Measurements from ENCODE around the gene TACC2. TPM values are rescaled to one million over a fixed set of nuclear protein-coding genes. Genes with fewer than 3 reads are reported as not detected.

Gene TACC2
- total RNA-seq, 2 donors from 2014 or later, result 0.19 TPM; not detected in 1

- Mint-ChIP-seq H3K27me3 (ENCODE audit: low read depth) (peaks cover 20% of the 10 kb centered on the region), H3K36me3 (ENCODE audit: insufficient read depth in 2 of 2) (no peaks in the 10 kb centered on the region), H3K4me1 (ENCODE audit: low read depth) (no peaks in the 10 kb centered on the region), H3K4me3 (no peak overlapping the region), H3K27ac (no peak overlapping the region), H3K9me3 (no peaks in the 10 kb centered on the region)
- ATAC-seq (replicated peaks in 1 of 2), result no peak
- no peak for DNase-seq
Measured at GRCh38 chr10:122178655-122179054, 189.7 kb downstream of the TACC2 start.

DNA sequence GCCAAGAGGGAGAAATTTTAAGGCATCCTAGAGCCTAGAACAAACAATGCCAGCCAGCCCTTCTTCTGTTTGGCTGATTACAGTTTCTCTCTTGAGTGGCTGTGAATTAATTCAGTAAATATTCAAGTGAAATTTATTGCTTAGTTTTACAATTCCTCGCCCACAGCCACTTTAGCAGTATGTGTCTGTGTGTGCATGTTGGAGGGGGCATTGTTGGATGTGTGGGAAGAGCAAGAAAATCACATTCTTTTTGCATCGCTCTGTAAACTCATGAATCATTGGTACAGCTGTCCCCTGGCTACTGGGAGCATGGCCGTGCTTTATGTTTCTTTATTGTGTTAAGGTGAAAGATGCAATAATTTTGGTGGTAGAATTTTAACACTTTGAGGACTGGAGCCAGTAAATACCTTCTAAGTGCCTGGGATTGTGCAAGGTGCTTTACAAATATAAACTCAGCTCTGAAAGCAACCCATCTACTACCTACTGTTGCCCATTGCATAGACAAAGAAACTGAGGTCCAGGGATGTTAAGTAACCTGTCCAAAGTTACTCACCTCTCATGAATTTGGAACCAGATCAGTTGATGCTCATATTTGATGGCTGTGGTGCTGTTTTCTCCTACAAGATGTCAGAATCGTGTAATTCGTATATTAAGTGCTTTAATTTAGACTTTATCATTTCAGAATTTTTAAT, 192.2 kb downstream of the TACC2 start:
- Mint-ChIP-seq H3K4me1 (ENCODE audit: low read depth) (no peaks in the 10 kb centered on the region), H3K9me3 (no peaks in the 10 kb centered on the region), H3K4me3 (no peak overlapping the region), H3K27ac (no peak overlapping the region), H3K27me3 (ENCODE audit: low read depth) (peaks cover 20% of the 10 kb centered on the region), H3K36me3 (ENCODE audit: insufficient read depth in 2 of 2) (no peaks in the 10 kb centered on the region)
- ATAC-seq (replicated peaks in 1 of 2), result no peak
- no peak for DNase-seq

- Mint-ChIP-seq H3K27me3 (ENCODE audit: low read depth) (peaks cover 18% of the 10 kb centered on the region), H3K4me3 (no peak overlapping the region), H3K4me1 (ENCODE audit: low read depth) (no peaks in the 10 kb centered on the region), H3K36me3 (ENCODE audit: insufficient read depth in 2 of 2) (no peaks in the 10 kb centered on the region), H3K9me3 (no peaks in the 10 kb centered on the region), H3K27ac (no peak overlapping the region)
- ATAC-seq (replicated peaks in 1 of 2) (no peak), DNase-seq (no peak)
Measured at GRCh38 chr10:122181876-122182275, 192.9 kb downstream of the TACC2 start.

GRCh38 chr10:122182308-122182707, 193.3 kb downstream of the TACC2 start:
- Mint-ChIP-seq H3K27ac (no peak overlapping the region), H3K4me1 (ENCODE audit: low read depth) (no peaks in the 10 kb centered on the region), H3K9me3 (no peaks in the 10 kb centered on the region), H3K36me3 (ENCODE audit: insufficient read depth in 2 of 2) (no peaks in the 10 kb centered on the region), H3K27me3 (ENCODE audit: low read depth) (peaks cover 14% of the 10 kb centered on the region), H3K4me3 (no peak overlapping the region)
- ATAC-seq (replicated peaks in 1 of 2), result no peak
- no peak for DNase-seq

- no peaks in the 10 kb centered on the region for H3K9me3 Mint-ChIP-seq
- no peak overlapping the region for H3K4me3 Mint-ChIP-seq
- H3K27me3 Mint-ChIP-seq (ENCODE audit: low read depth), result peaks cover 10% of the 10 kb centered on the region
- ATAC-seq (replicated peaks in 1 of 2), result no peak
- no peaks in the 10 kb centered on the region for H3K36me3 Mint-ChIP-seq (ENCODE audit: insufficient read depth in 2 of 2)
- no peaks in the 10 kb centered on the region for H3K4me1 Mint-ChIP-seq (ENCODE audit: low read depth)
- no peak for DNase-seq
- H3K27ac Mint-ChIP-seq, result no peak overlapping the region
Measured at GRCh38 chr10:122184254-122184653, 195.3 kb downstream of the TACC2 start.

DNA sequence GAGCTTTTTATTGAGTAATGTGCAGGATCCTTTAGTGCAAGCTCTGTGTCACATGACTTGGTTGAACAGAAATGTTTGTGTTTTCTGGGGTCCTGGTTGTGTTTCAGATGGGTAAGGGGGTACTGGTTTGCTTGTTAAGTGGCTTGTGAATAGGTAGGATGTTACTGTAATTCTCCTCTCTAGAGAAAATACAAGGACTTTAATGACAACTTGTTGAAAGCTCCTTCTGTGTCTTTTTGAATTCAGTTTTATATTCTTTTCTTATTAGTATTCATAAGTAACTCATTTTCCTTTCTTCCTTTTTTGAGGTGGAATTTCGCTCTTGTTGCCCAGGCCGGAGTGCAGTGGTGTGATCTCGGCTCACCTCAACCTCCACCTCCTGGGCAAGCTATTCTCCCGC, 196.7 kb downstream of the TACC2 start:
- ATAC-seq (replicated peaks in 1 of 2), result no peak
- Mint-ChIP-seq H3K27ac (no peak overlapping the region), H3K4me1 (ENCODE audit: low read depth) (no peaks in the 10 kb centered on the region)

GRCh38 chr10:122186816-122187810, 198.2 kb downstream of the TACC2 start:
- Mint-ChIP-seq H3K9me3 (no peaks in the 10 kb centered on the region), H3K27me3 (ENCODE audit: low read depth) (no peaks in the 10 kb centered on the region), H3K4me3 (no peak overlapping the region), H3K36me3 (ENCODE audit: insufficient read depth in 2 of 2) (no peaks in the 10 kb centered on the region), H3K4me1 (ENCODE audit: low read depth) (no peaks in the 10 kb centered on the region), H3K27ac (no peak overlapping the region)
- DNase-seq (no peak), ATAC-seq (replicated peaks in 1 of 2) (no peak)

More for the DNA sequence above, 196.7 kb downstream of the TACC2 start:
- H3K27me3 Mint-ChIP-seq (ENCODE audit: low read depth), result peaks cover 10% of the 10 kb centered on the region
- H3K9me3 Mint-ChIP-seq, result no peaks in the 10 kb centered on the region
- H3K4me3 Mint-ChIP-seq, result no peak overlapping the region
- DNase-seq, result no peak
- H3K36me3 Mint-ChIP-seq (ENCODE audit: insufficient read depth in 2 of 2), result no peaks in the 10 kb centered on the region

- ATAC-seq (replicated peaks in 1 of 2), result no peak
- H3K27ac Mint-ChIP-seq, result no peak overlapping the region
- H3K36me3 Mint-ChIP-seq (ENCODE audit: insufficient read depth in 2 of 2), result no peaks in the 10 kb centered on the region
- no peaks in the 10 kb centered on the region for H3K9me3 Mint-ChIP-seq
- no peaks in the 10 kb centered on the region for H3K4me1 Mint-ChIP-seq (ENCODE audit: low read depth)
- DNase-seq, result no peak
- H3K27me3 Mint-ChIP-seq (ENCODE audit: low read depth), result no peaks in the 10 kb centered on the region
- H3K4me3 Mint-ChIP-seq, result no peak overlapping the region
Measured at GRCh38 chr10:122188706-122189105, 199.7 kb downstream of the TACC2 start.

- no peaks in the 10 kb centered on the region for H3K4me1 Mint-ChIP-seq (ENCODE audit: low read depth)
- H3K27ac Mint-ChIP-seq, result no peak overlapping the region
- no peak for DNase-seq
- no peaks in the 10 kb centered on the region for H3K9me3 Mint-ChIP-seq
- no peaks in the 10 kb centered on the region for H3K27me3 Mint-ChIP-seq (ENCODE audit: low read depth)
- no peak for ATAC-seq (replicated peaks in 1 of 2)
- no peak overlapping the region for H3K4me3 Mint-ChIP-seq
- H3K36me3 Mint-ChIP-seq (ENCODE audit: insufficient read depth in 2 of 2), result no peaks in the 10 kb centered on the region
Measured at GRCh38 chr10:122189185-122189584, 200.2 kb downstream of the TACC2 start.

DNA sequence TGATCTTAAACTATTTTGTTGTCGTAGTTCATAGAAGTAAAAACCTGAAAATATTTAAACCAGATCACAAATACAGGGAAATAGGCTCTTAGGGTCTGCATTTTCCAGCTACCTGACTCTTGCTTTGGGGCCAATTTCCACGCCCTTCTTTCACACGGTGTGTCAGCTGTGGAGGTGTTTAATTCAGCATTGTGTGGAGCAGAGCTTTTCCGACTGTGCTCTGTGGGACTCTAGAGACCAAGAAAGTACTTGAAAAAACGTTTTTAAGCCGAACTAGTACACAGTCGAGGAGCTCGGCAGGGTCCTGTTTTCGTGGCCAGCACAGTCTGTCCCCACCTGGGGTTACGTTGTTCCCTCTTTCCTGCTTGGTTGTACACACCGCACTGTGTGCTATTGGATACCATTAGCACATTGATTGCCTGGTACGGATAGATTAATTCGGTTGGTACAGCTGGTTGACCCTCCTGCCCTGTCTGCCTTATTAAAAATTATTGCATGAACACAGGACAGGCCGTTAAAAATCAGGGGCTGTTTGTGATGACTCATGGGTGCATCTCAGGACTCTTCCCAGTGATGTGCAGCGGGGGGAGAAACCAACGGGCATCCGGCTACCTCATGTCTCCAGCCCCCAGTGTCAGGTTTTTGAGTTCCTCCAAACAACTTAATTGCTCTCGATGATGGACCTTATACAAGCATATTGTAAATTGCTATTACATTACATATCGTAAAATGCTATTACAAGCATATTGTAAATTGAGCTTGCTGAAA, 201.4 kb downstream of the TACC2 start:
- no peak overlapping the region for H3K27ac Mint-ChIP-seq
- no peak overlapping the region for H3K4me3 Mint-ChIP-seq
- no peak for DNase-seq
- no peaks in the 10 kb centered on the region for H3K36me3 Mint-ChIP-seq (ENCODE audit: insufficient read depth in 2 of 2)
- no peak for ATAC-seq (replicated peaks in 1 of 2)
- no peaks in the 10 kb centered on the region for H3K27me3 Mint-ChIP-seq (ENCODE audit: low read depth)
- H3K4me1 Mint-ChIP-seq (ENCODE audit: low read depth), result no peaks in the 10 kb centered on the region
- no peaks in the 10 kb centered on the region for H3K9me3 Mint-ChIP-seq

- ATAC-seq (replicated peaks in 1 of 2), result no peak
- Mint-ChIP-seq H3K4me3 (no peak overlapping the region), H3K36me3 (ENCODE audit: insufficient read depth in 2 of 2) (no peaks in the 10 kb centered on the region)
Measured at GRCh38 chr10:122191936-122192541, 203.1 kb downstream of the TACC2 start.

DNA sequence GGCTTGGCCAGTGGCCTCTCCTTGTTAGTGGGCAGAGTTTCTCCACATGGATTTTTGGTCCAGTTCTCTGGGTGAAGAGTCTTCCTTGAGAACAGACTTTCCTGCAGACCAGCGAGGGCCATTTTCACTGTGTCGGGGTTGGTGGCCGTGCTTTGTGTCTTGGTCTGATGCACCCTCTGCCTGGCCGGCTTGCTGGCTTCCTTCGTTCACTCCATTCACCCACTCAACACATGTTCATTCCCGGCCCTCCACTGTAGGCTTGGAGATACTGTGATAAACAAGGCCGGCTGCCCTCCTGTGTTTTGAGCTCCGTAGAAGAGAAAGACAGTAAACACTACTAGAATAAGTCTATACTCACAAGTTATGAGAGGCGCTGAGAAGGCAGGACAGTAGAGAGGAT, 205.3 kb downstream of the TACC2 start:
- no peak overlapping the region for H3K4me3 Mint-ChIP-seq
- no peaks in the 10 kb centered on the region for H3K4me1 Mint-ChIP-seq (ENCODE audit: low read depth)
- no peak for ATAC-seq (replicated peaks in 1 of 2)
- H3K27me3 Mint-ChIP-seq (ENCODE audit: low read depth), result no peaks in the 10 kb centered on the region
- DNase-seq, result no peak
- H3K9me3 Mint-ChIP-seq, result no peaks in the 10 kb centered on the region
- H3K36me3 Mint-ChIP-seq (ENCODE audit: insufficient read depth in 2 of 2), result no peaks in the 10 kb centered on the region
- no peak overlapping the region for H3K27ac Mint-ChIP-seq

More at GRCh38 chr10:122191936-122192541, 203.1 kb downstream of the TACC2 start:
- no peak for DNase-seq
- no peaks in the 10 kb centered on the region for H3K9me3 Mint-ChIP-seq
- no peak overlapping the region for H3K27ac Mint-ChIP-seq
- H3K27me3 Mint-ChIP-seq (ENCODE audit: low read depth), result no peaks in the 10 kb centered on the region
- H3K4me1 Mint-ChIP-seq (ENCODE audit: low read depth), result no peaks in the 10 kb centered on the region
